ENCODE results near the gene AREL1.

AREL1 gene

DNA sequence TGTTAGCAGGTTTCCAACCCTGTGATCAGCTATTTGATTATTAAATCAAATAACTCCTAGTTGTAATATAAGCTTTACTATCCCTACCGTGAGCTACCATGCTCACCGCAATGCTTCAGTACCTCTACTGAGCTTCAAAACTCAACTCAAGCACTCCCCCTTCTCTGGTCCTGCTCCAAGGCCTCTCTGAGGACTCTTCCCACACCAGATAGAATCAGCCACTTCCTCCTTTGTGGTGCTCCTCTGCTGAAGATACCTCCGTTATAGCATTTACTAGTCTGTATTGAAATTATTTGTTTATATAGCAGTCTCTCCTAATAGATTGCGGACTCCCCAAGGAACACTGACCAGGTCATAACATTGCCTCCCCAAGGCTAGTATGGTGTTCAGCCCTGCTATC, 17.5 kb downstream of the AREL1 start:
- no peak for DNase-seq (ENCODE audit: low spot score in 2 of 2)
- H3K4me1 Mint-ChIP-seq, result peaks cover 29% of the 10 kb centered on the region
- peaks cover 20% of the 10 kb centered on the region for H3K36me3 Mint-ChIP-seq (ENCODE audit: insufficient read depth)
- no peak overlapping the region for H3K4me3 Mint-ChIP-seq
- H3K27ac Mint-ChIP-seq (ENCODE audit: low read depth), result no peak overlapping the region
- no peaks in the 10 kb centered on the region for H3K27me3 Mint-ChIP-seq
- ATAC-seq (replicated peaks; ENCODE audit: extremely low read depth, poor library complexity, severe bottlenecking), result no peak
- H3K9me3 Mint-ChIP-seq, result no peaks in the 10 kb centered on the region

GRCh38 chr14:74693191-74693590, 19.7 kb downstream of the AREL1 start:
- Mint-ChIP-seq H3K4me3 (no peak overlapping the region), H3K4me1 (peaks cover 26% of the 10 kb centered on the region), H3K27me3 (no peaks in the 10 kb centered on the region), H3K27ac (ENCODE audit: low read depth) (no peak overlapping the region), H3K9me3 (no peaks in the 10 kb centered on the region), H3K36me3 (ENCODE audit: insufficient read depth) (peaks cover 35% of the 10 kb centered on the region)
- DNase-seq (ENCODE audit: low spot score in 2 of 2), result no peak
- ATAC-seq (replicated peaks; ENCODE audit: extremely low read depth, poor library complexity, severe bottlenecking), result no peak

- Mint-ChIP-seq H3K27me3 (no peaks in the 10 kb centered on the region), H3K9me3 (no peaks in the 10 kb centered on the region), H3K4me3 (no peak overlapping the region), H3K27ac (ENCODE audit: low read depth) (peak overlapping the region; percentile 41), H3K36me3 (ENCODE audit: insufficient read depth) (peaks cover 37% of the 10 kb centered on the region), H3K4me1 (peaks cover 16% of the 10 kb centered on the region)
- no peak for DNase-seq (ENCODE audit: low spot score in 2 of 2)
- ATAC-seq (replicated peaks; ENCODE audit: extremely low read depth, poor library complexity, severe bottlenecking), result no peak
Observed at GRCh38 chr14:74691456-74691855, 21.4 kb downstream of the AREL1 start.

DNA sequence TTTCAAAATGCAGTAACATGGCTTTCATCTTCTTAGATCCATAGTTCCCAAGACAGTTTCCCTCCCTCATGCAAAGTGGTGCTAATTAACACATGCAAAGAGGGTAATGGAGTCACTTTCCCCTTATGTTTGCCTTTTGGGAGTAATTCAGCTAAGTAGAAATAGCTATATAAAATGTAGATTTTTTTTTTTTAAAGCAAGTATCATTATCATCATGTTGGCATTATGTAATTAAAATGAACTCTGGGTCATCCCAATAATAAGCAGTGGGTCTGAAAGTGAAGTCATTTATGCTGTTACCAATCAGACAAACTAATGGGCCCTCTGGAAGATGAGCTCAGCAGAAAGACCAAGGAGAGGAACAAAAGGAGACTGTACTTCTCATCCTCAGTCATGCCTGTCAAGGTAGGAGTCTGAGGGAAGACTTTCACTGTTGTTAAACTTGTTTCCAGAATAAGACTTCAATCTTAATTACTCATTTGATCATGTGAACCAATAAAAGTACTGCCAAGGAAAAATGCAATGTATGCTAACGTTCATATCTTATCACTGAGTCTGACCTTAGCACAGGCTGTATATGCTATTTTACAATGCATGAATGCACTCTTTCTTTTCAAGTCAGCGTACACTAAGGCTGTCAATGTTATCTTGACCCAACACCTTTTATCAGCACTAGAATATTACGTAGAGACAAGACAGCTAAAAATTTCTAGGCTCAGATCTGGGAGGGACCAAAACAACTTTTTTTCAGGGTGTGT, 26.8 kb downstream of the AREL1 start:
- Mint-ChIP-seq H3K27me3 (no peaks in the 10 kb centered on the region), H3K4me1 (peaks cover 15% of the 10 kb centered on the region), H3K4me3 (no peak overlapping the region), H3K27ac (ENCODE audit: low read depth) (no peak overlapping the region), H3K9me3 (no peaks in the 10 kb centered on the region), H3K36me3 (ENCODE audit: insufficient read depth) (peaks cover 40% of the 10 kb centered on the region)
- DNase-seq (ENCODE audit: low spot score in 2 of 2) (no peak), ATAC-seq (replicated peaks; ENCODE audit: extremely low read depth, poor library complexity, severe bottlenecking) (no peak)

- Mint-ChIP-seq H3K4me1 (peaks cover 15% of the 10 kb centered on the region), H3K4me3 (no peak overlapping the region), H3K27ac (ENCODE audit: low read depth) (no peak overlapping the region), H3K27me3 (no peaks in the 10 kb centered on the region), H3K9me3 (no peaks in the 10 kb centered on the region), H3K36me3 (ENCODE audit: insufficient read depth) (peaks cover 36% of the 10 kb centered on the region)
- no peak for DNase-seq (ENCODE audit: low spot score in 2 of 2)
- no peak for ATAC-seq (replicated peaks; ENCODE audit: extremely low read depth, poor library complexity, severe bottlenecking)
Observed at GRCh38 chr14:74685056-74685455, 27.8 kb downstream of the AREL1 start.

DNA sequence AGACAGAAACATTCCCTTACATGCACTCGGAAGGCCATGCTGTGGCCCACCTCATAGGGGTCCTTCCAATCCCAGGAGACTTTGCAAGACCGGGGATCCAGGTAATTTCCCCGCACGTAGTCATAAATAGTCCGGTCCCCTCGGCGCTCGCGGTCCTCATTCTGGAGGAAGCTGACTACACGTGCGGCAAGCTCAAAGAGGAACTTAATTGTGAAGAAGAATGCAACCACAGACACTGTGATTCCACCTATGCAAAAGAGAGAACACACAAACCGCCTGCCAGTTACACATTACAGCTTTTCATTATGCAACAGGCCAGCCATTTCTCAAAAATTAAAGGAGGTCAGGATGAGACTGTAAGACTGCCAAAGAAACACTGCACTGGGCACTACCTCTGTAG, 28.4 kb downstream of the AREL1 start:
- peaks cover 32% of the 10 kb centered on the region for H3K36me3 Mint-ChIP-seq (ENCODE audit: insufficient read depth)
- H3K4me3 Mint-ChIP-seq, result no peak overlapping the region

DNA sequence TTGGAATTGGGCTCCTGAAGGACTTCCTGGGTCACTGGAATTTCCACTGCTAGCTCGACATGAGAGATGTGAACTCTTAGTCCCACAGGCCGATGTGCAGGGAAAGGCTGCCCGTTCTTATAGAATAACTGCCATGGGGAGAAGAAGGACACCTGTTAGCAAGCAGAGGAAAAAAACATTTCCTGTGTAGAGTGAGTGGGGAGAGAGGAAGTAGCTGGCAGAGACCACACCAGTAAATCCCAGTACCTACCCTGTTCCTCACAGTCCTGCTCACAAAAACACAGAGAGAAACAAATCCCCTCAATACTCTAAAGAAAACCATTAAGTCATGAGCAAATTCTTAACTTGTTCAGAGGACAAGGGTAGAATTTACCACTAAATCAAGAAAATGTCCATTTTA, 29.5 kb downstream of the AREL1 start:
- DNase-seq (ENCODE audit: low spot score in 2 of 2) (no peak), ATAC-seq (replicated peaks; ENCODE audit: extremely low read depth, poor library complexity, severe bottlenecking) (no peak)
- Mint-ChIP-seq H3K4me3 (no peak overlapping the region), H3K9me3 (no peaks in the 10 kb centered on the region), H3K27me3 (no peaks in the 10 kb centered on the region), H3K27ac (ENCODE audit: low read depth) (peak overlapping the region; percentile 38), H3K36me3 (ENCODE audit: insufficient read depth) (peaks cover 30% of the 10 kb centered on the region), H3K4me1 (peaks cover 10% of the 10 kb centered on the region)

More for the DNA sequence above, 28.4 kb downstream of the AREL1 start:
- no peaks in the 10 kb centered on the region for H3K27me3 Mint-ChIP-seq
- DNase-seq (ENCODE audit: low spot score in 2 of 2), result no peak
- no peak overlapping the region for H3K27ac Mint-ChIP-seq (ENCODE audit: low read depth)
- no peak for ATAC-seq (replicated peaks; ENCODE audit: extremely low read depth, poor library complexity, severe bottlenecking)
- no peaks in the 10 kb centered on the region for H3K9me3 Mint-ChIP-seq
- H3K4me1 Mint-ChIP-seq, result peaks cover 15% of the 10 kb centered on the region

DNA sequence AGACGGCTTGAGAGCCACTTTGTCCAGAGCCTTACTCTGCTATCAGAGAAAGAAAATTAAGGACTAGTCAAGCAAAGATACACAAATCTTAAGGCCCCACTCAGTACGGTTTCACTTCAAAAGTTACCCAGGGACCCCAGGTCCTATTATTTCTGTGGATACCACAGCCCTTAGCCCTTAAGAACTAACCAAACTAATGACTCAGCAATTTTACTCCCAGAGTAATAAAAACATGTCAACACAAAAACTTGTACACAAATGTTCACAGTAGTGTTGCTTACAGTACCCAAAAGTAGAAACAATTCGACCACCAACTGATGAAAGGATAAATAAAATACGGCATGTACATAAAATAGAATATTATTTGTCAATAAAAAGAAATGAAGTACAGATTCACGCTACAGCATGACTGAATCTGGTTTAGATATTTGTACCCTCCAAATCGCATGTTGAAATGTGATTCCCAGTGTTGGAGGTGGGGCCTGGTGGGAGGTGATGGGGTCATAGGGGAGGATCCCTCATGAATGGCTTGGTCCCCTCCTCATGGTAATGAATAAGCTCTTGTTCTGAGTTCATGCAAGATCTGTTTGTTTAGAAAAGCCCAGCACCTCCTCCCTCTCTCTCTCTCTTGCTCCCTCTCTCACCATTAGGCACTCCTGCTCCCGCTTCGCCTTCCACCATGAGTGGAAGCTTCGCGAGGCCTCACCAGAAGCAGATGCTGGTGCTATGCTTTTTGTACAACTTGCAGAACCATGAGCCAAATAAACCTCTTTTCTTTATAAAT, 30.5 kb downstream of the AREL1 start:
- no peaks in the 10 kb centered on the region for H3K9me3 Mint-ChIP-seq
- ATAC-seq (replicated peaks; ENCODE audit: extremely low read depth, poor library complexity, severe bottlenecking) (no peak), DNase-seq (ENCODE audit: low spot score in 2 of 2) (no peak)
- no peak overlapping the region for H3K4me3 Mint-ChIP-seq
- H3K27ac Mint-ChIP-seq (ENCODE audit: low read depth), result peak overlapping the region; percentile 38
- peaks cover 26% of the 10 kb centered on the region for H3K36me3 Mint-ChIP-seq (ENCODE audit: insufficient read depth)
- H3K27me3 Mint-ChIP-seq, result no peaks in the 10 kb centered on the region
- H3K4me1 Mint-ChIP-seq, result peaks cover 10% of the 10 kb centered on the region

DNA sequence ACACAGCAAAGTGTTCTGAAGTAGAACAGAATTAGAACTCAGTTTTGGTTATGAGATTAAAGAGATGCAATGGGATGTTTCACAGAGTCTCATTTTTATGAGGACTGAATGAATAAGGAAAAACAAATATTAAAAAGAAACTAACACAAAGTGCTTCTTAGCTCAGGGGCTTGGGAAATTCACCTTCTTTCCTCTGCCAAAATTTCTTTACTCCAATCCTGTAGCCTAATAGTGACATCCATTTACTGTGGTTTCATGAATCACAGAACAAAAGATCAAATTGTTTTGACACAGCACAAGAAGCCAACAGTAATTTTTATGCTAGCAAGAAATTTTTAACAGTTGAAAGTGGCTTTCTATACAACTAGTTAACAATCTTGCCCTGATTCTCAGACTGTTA, 37.7 kb downstream of the AREL1 start:
- DNase-seq (ENCODE audit: low spot score in 2 of 2) (no peak), ATAC-seq (replicated peaks; ENCODE audit: extremely low read depth, poor library complexity, severe bottlenecking) (no peak)
- peaks cover 48% of the 10 kb centered on the region for H3K36me3 Mint-ChIP-seq (ENCODE audit: insufficient read depth)
- H3K9me3 Mint-ChIP-seq, result no peaks in the 10 kb centered on the region
- H3K4me1 Mint-ChIP-seq, result no peaks in the 10 kb centered on the region
- H3K4me3 Mint-ChIP-seq, result no peak overlapping the region
- no peaks in the 10 kb centered on the region for H3K27me3 Mint-ChIP-seq
- H3K27ac Mint-ChIP-seq (ENCODE audit: low read depth), result no peak overlapping the region

GRCh38 chr14:74673768-74674167, 39.1 kb downstream of the AREL1 start:
- Mint-ChIP-seq H3K36me3 (ENCODE audit: insufficient read depth) (peaks cover 56% of the 10 kb centered on the region), H3K4me3 (no peak overlapping the region), H3K27me3 (no peaks in the 10 kb centered on the region), H3K27ac (ENCODE audit: low read depth) (no peak overlapping the region), H3K9me3 (no peaks in the 10 kb centered on the region), H3K4me1 (no peaks in the 10 kb centered on the region)
- ATAC-seq (replicated peaks; ENCODE audit: extremely low read depth, poor library complexity, severe bottlenecking), result no peak
- no peak for DNase-seq (ENCODE audit: low spot score in 2 of 2)

DNA sequence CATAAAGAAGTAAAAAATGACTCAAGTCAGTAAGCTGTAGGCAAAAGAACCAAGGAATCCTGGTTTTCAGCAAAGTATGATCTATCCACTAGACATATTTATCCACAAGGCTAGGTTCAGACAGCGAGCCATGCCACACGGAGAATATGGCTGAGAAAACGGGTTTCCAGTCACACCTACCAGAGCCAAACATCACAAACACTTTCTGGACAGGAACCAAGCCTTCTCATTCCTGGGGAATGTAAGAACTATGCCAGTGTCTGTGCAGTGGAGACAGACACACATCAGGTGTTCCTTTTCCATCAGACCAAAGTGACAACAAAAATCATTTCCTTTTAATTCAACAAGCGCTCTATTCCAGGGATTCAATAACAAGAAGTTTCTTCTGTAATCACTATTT, 41.1 kb downstream of the AREL1 start:
- Mint-ChIP-seq H3K9me3 (no peaks in the 10 kb centered on the region), H3K36me3 (ENCODE audit: insufficient read depth) (peaks cover 67% of the 10 kb centered on the region), H3K27me3 (no peaks in the 10 kb centered on the region), H3K4me1 (no peaks in the 10 kb centered on the region), H3K4me3 (no peak overlapping the region), H3K27ac (ENCODE audit: low read depth) (no peak overlapping the region)
- DNase-seq (ENCODE audit: low spot score in 2 of 2), result no peak
- ATAC-seq (replicated peaks; ENCODE audit: extremely low read depth, poor library complexity, severe bottlenecking), result no peak

GRCh38 chr14:74670726-74671411, 42.0 kb downstream of the AREL1 start:
- Mint-ChIP-seq H3K36me3 (ENCODE audit: insufficient read depth) (peaks cover 66% of the 10 kb centered on the region), H3K4me1 (no peaks in the 10 kb centered on the region), H3K4me3 (no peak overlapping the region), H3K27me3 (no peaks in the 10 kb centered on the region), H3K27ac (ENCODE audit: low read depth) (no peak overlapping the region), H3K9me3 (no peaks in the 10 kb centered on the region)
- DNase-seq (ENCODE audit: low spot score in 2 of 2) (no peak), ATAC-seq (replicated peaks; ENCODE audit: extremely low read depth, poor library complexity, severe bottlenecking) (no peak)

Data from central memory CD8-positive, alpha-beta T cell (primary cell).